ENCODE measurements around the gene LRCH1. TPM values are rescaled to one million over a fixed set of nuclear protein-coding genes. Genes with fewer than 3 reads are reported as not detected.

Gene LRCH1
- total RNA-seq, 1 donor from 2014 or later = 29.6 TPM

DNA sequence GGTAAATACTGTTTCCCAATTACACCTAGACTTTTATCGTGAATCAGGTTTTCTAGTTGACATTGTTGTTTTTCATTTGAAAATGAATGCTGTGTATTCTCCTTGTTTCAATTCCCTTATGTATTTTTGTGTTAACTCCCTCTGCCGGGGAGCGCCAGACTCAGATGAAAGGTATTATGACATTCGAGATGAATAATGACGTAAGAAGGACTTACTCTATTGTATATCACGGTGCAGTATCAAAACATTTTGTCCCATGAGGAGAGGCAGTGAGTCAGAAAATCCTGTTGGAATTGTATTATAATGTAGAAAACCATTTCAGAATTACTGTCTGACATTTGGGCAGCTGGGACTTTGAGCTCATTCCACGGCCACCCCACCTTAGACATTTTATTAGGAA is 61.6 kb downstream of the LRCH1 start:
- no peak for DNase-seq (ENCODE audit: low spot score in 2 of 2, unreplicated experiment in 2 of 2)
- TF ChIP-seq CTCF (IDR thresholded peaks at IDR 0.05; ENCODE audit: unreplicated experiment) = no peak
- H3K9me3 Mint-ChIP-seq = no peaks in the 10 kb centered on the region
- H3K27me3 Mint-ChIP-seq (ENCODE audit: low read depth) = no peaks in the 10 kb centered on the region
- no peak overlapping the region for H3K4me3 Mint-ChIP-seq
- peak overlapping the region; percentile 95 for H3K27ac Mint-ChIP-seq
- no peaks in the 10 kb centered on the region for H3K36me3 Mint-ChIP-seq
- H3K4me1 Mint-ChIP-seq = peaks cover 63% of the 10 kb centered on the region

GRCh38 chr13:46615888-46616531 is 63.0 kb downstream of the LRCH1 start:
- Mint-ChIP-seq H3K36me3 (no peaks in the 10 kb centered on the region), H3K4me1 (peaks cover 66% of the 10 kb centered on the region), H3K27ac (peak overlapping the region; percentile 95), H3K9me3 (no peaks in the 10 kb centered on the region), H3K4me3 (peak overlapping the region; percentile 19), H3K27me3 (ENCODE audit: low read depth) (no peaks in the 10 kb centered on the region)
- TF ChIP-seq CTCF (IDR thresholded peaks at IDR 0.05; ENCODE audit: unreplicated experiment) = no peak
- DNase-seq (ENCODE audit: low spot score in 2 of 2, unreplicated experiment in 2 of 2) = no peak

DNA sequence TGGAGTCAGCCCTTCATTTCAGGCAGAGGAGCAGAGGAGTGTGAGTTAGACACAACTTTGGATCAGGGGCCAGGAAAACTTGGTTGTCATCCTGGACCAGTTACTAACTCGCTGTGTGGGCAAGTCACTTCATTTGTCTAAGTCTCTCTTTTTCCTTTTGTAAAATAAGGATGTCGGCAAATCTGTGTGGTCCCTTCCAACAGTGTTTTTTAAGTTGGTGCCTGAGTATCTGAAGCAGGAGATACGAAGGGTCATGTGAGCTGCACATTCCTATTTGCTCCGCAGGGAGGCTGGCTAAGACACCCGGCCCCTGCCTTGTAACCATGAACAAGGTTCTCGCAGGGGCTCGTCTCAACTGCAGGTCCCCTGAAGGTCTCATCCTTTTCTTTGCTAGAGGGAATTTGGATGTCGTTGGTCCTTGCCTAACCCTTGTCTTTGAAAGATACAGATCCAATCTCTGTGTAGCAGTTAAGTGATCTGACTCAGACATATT is 64.3 kb downstream of the LRCH1 start:
- no peak for TF ChIP-seq CTCF (IDR thresholded peaks at IDR 0.05; ENCODE audit: unreplicated experiment)
- H3K27me3 Mint-ChIP-seq (ENCODE audit: low read depth) = no peaks in the 10 kb centered on the region
- DNase-seq (ENCODE audit: low spot score in 2 of 2, unreplicated experiment in 2 of 2) = no peak
- H3K36me3 Mint-ChIP-seq = no peaks in the 10 kb centered on the region
- H3K27ac Mint-ChIP-seq = peak overlapping the region; percentile 95
- H3K9me3 Mint-ChIP-seq = no peaks in the 10 kb centered on the region
- peaks cover 77% of the 10 kb centered on the region for H3K4me1 Mint-ChIP-seq
- no peak overlapping the region for H3K4me3 Mint-ChIP-seq

DNA sequence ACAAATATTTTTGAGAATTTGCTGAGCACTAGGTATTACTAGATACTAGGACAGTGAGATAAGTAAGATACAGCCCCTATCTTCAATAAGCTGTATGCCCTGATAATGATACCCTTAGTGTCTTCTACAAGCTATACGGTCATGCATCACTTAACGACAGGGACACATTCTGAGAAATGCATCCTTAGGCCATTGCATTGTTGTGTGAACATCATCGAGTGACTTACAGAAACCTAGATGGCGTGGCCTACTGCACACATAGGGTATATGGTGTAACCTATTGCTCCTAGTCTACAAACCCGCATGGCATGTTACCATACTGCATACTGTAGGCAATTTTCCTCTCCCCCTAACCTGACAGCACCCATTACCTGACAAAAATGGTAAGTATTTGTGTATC is 64.9 kb downstream of the LRCH1 start:
- no peak overlapping the region for H3K4me3 Mint-ChIP-seq
- no peak for DNase-seq (ENCODE audit: low spot score in 2 of 2, unreplicated experiment in 2 of 2)
- H3K4me1 Mint-ChIP-seq = peaks cover 80% of the 10 kb centered on the region
- no peak for TF ChIP-seq CTCF (IDR thresholded peaks at IDR 0.05; ENCODE audit: unreplicated experiment)
- no peaks in the 10 kb centered on the region for H3K36me3 Mint-ChIP-seq
- no peaks in the 10 kb centered on the region for H3K27me3 Mint-ChIP-seq (ENCODE audit: low read depth)
- H3K27ac Mint-ChIP-seq = peak overlapping the region; percentile 95
- H3K9me3 Mint-ChIP-seq = no peaks in the 10 kb centered on the region

GRCh38 chr13:46618694-46619254 is 65.8 kb downstream of the LRCH1 start:
- H3K27me3 Mint-ChIP-seq (ENCODE audit: low read depth) = no peaks in the 10 kb centered on the region
- no peak for TF ChIP-seq CTCF (IDR thresholded peaks at IDR 0.05; ENCODE audit: unreplicated experiment)
- no peak for DNase-seq (ENCODE audit: low spot score in 2 of 2, unreplicated experiment in 2 of 2)
- no peaks in the 10 kb centered on the region for H3K36me3 Mint-ChIP-seq
- H3K9me3 Mint-ChIP-seq = no peaks in the 10 kb centered on the region
- peak overlapping the region; percentile 60 for H3K27ac Mint-ChIP-seq
- no peak overlapping the region for H3K4me3 Mint-ChIP-seq
- peaks cover 78% of the 10 kb centered on the region for H3K4me1 Mint-ChIP-seq
